Gastroesophageal sphincter (tissue), 4 donors: ENCODE data around the gene GANAB. TPM values are rescaled to one million over a fixed set of nuclear protein-coding genes. Genes with fewer than 3 reads are reported as not detected.

Experiments used
- ATAC-seq: fragments of 150-250 bp; one replicate; pipeline ENCODE4 v1.9.1; 2016; ENCODE audit warnings: mild to moderate bottlenecking, moderate library complexity
- H3K27ac ChIP-seq, 4 donors: fragments of 200-600 bp; sonication (generic) in 3 of 4; 1 replicate in 3 of 4; 2 replicates in 1 of 4; pipeline ENCODE4 v1.5.1; 2016 to 2019
- H3K27me3 ChIP-seq: fragments of 200-600 bp; sonication (generic); one replicate; pipeline ENCODE4 v1.5.1; 2019
- H3K36me3 ChIP-seq, 2 donors: fragments of 200-600 bp; sonication (generic); one replicate each; pipeline ENCODE4 v1.5.1; 2019; ENCODE audit warnings: control low read depth in 1 of 2
- H3K4me1 ChIP-seq, 3 donors: fragments of 200-600 bp; sonication (generic); 1 replicate in 2 of 3; 2 replicates in 1 of 3; pipeline ENCODE4 v1.5.1; 2016 to 2019; ENCODE audit warnings: control low read depth in 2 of 3
- H3K4me3 ChIP-seq, 2 donors: fragments of 200-600 bp; sonication (generic); one replicate each; pipeline ENCODE4 v1.5.1; 2019; ENCODE audit warnings: mild to moderate bottlenecking in 1 of 2, moderate library complexity in 1 of 2
- H3K9me3 ChIP-seq, 3 donors: fragments of 200-600 bp; sonication (generic); one replicate each; pipeline ENCODE4 v1.5.1; 2017 to 2019; ENCODE audit warnings: control low read depth in 2 of 3
- CTCF ChIP-seq, 4 experiments: fragments of 200-600 bp in 2 of 4; fragments of 450-650 bp in 2 of 4; sonication (generic) in 1 of 4; IDR thresholded peaks; one replicate each; pipeline ENCODE4 v1.5.1; 2017 to 2019; ENCODE audit warnings: antibody characterized with exemption in 4 of 4, mild to moderate bottlenecking in 2 of 4, moderate library complexity in 2 of 4
- EP300 ChIP-seq: sonication (generic); formaldehyde crosslinking; IDR thresholded peaks from one replicate; pipeline ENCODE4 v1.6.1; 2017; ENCODE audit warnings: antibody characterized with exemption, mild to moderate bottlenecking
- POLR2A ChIP-seq, 2 donors: fragments of 450-650 bp; IDR thresholded peaks; one replicate each; pipeline ENCODE4 v1.6.1; 2017; ENCODE audit warnings: antibody characterized with exemption in 2 of 2, mild to moderate bottlenecking in 2 of 2, moderate library complexity in 1 of 2
- POLR2AphosphoS5 ChIP-seq: sonication (generic); formaldehyde crosslinking; IDR thresholded peaks from one replicate; pipeline ENCODE4 v1.6.1; 2017; ENCODE audit warnings: antibody characterized with exemption
- WGBS, 2 donors: methylation state at CpG; one replicate each; pipeline ENCODE4 v1.1.5; 2018; ENCODE audit warnings: low coverage in 1 of 2; 5-methylcytosine and 5-hydroxymethylcytosine counted together
- total RNA-seq, 4 donors: library from RNA; depleted of rRNA; stranded (reverse); fragments of >200 nt; gene quantifications; one replicate each; pipeline ENCODE4 v1.1.0, GENCODE V29; 2016

GANAB gene
- total RNA-seq, 4 donors from 2014 or later: 87.8 to 151 (median 134) TPM

- Histone ChIP-seq H3K27ac (no peak overlapping the region), H3K4me3 (no peak overlapping the region), H3K4me1 (peaks cover 2 to 52% (median 27%) of the 10 kb centered on the region in 3 donors), H3K36me3 (peaks cover 0 to 29% of the 10 kb centered on the region in 2 donors), H3K9me3 (no peaks in the 10 kb centered on the region), H3K27me3 (no peaks in the 10 kb centered on the region)
- 81 to 87% methylated on average over 5 to 6 of the region's 11 CpGs for WGBS, 2 donors
- no peak for ATAC-seq
- TF ChIP-seq POLR2A (IDR thresholded peaks at IDR 0.05) (no peak), EP300 (no peak)
Measured at GRCh38 chr11:62649486-62649885, 3.1 kb upstream of the GANAB start.

- 80 to 100% methylated on average over 1 of the region's 11 CpGs for whole genome bisulfite sequencing, 2 donors
- TF ChIP-seq POLR2A (IDR thresholded peaks at IDR 0.05) (no peak), EP300 (no peak), POLR2AphosphoS5 (no peak), CTCF (IDR thresholded peaks at IDR 0.05) (no peak)
- ATAC-seq: no peak
- Histone ChIP-seq H3K36me3 (peaks cover 0 to 34% of the 10 kb centered on the region in 2 donors), H3K4me3 (no peak overlapping the region), H3K9me3 (no peaks in the 10 kb centered on the region), H3K27ac (no peak overlapping the region), H3K4me1 (peaks cover 2 to 58% (median 27%) of the 10 kb centered on the region in 3 donors), H3K27me3 (no peaks in the 10 kb centered on the region)
Measured at GRCh38 chr11:62648967-62649364, 2.6 kb upstream of the GANAB start.

- Histone ChIP-seq H3K27ac (no peak overlapping the region), H3K4me1 (peaks cover 2 to 60% (median 27%) of the 10 kb centered on the region in 3 donors)
Measured at GRCh38 chr11:62648185-62648966, 2.0 kb upstream of the GANAB start.

GRCh38 chr11:62647609-62648005 lies 1.2 kb upstream of the GANAB start:
- ATAC-seq: no peak
- Histone ChIP-seq H3K27me3 (no peaks in the 10 kb centered on the region), H3K4me1 (peaks cover 2 to 58% (median 27%) of the 10 kb centered on the region in 3 donors), H3K9me3 (no peaks in the 10 kb centered on the region), H3K27ac (peak overlapping the region in 1 of 4 donors; percentile 97), H3K4me3 (no peak overlapping the region), H3K36me3 (peaks cover 0 to 48% of the 10 kb centered on the region in 2 donors)
- WGBS, 2 donors: no CpG with 5 or more reads among the region's 6 CpGs
- TF ChIP-seq POLR2A (IDR thresholded peaks at IDR 0.05) (no peak), CTCF (IDR thresholded peaks at IDR 0.05) (no peak), EP300 (no peak), POLR2AphosphoS5 (no peak)

More at GRCh38 chr11:62648185-62648966, 2.0 kb upstream of the GANAB start:
- no peak for ATAC-seq
- Histone ChIP-seq H3K9me3 (no peaks in the 10 kb centered on the region), H3K27me3 (no peaks in the 10 kb centered on the region), H3K4me3 (no peak overlapping the region), H3K36me3 (peaks cover 0 to 40% of the 10 kb centered on the region in 2 donors)
- 80 to 86% methylated on average over 2 to 4 of the region's 24 CpGs for WGBS, 2 donors
- TF ChIP-seq POLR2A (IDR thresholded peaks at IDR 0.05): no peak
- no peak for TF ChIP-seq POLR2AphosphoS5
- TF ChIP-seq EP300: no peak
- no peak for TF ChIP-seq CTCF (IDR thresholded peaks at IDR 0.05)

GRCh38 chr11:62646825-62647608 lies 604 bp upstream of the GANAB start:
- no peak for ATAC-seq
- peak overlapping the region in 1 of 2 donors; percentile 96 for H3K4me3 ChIP-seq
- 0% methylated on average over 3 of the region's 32 CpGs; no CpG with 5 or more reads in 1 of the 2 donors for WGBS, 2 donors
- H3K27ac ChIP-seq: peak overlapping the region in 3 of 4 donors; percentile 94 to 97 (median 94)
- no peak for TF ChIP-seq CTCF (IDR thresholded peaks at IDR 0.05)
- TF ChIP-seq EP300: no peak
- TF ChIP-seq POLR2AphosphoS5: no peak
- TF ChIP-seq POLR2A (IDR thresholded peaks at IDR 0.05): no peak
- no peaks in the 10 kb centered on the region for H3K27me3 ChIP-seq
- H3K36me3 ChIP-seq: peaks cover 0 to 53% of the 10 kb centered on the region in 2 donors
- H3K4me1 ChIP-seq: peaks cover 2 to 52% (median 21%) of the 10 kb centered on the region in 3 donors
- H3K9me3 ChIP-seq: no peaks in the 10 kb centered on the region
